ENCODE data around the gene NACC2.

- TF ChIP-seq CTCF (IDR thresholded peaks at IDR 0.05): no peak
- TF ChIP-seq EZH2phosphoT487 (IDR thresholded peaks at IDR 0.05): no peak
Observed at GRCh38 chr9:136114610-136115009, 19.5 kb upstream of the NACC2 start.

Measured in neural progenitor cell (in vitro differentiated cells).